ENCODE results near the gene STRN. TPM values are rescaled to one million over a fixed set of nuclear protein-coding genes. Genes with fewer than 3 reads are reported as not detected.

The STRN gene
- total RNA-seq, 1 experiment from 2014 or later: 4.4 TPM

DNA sequence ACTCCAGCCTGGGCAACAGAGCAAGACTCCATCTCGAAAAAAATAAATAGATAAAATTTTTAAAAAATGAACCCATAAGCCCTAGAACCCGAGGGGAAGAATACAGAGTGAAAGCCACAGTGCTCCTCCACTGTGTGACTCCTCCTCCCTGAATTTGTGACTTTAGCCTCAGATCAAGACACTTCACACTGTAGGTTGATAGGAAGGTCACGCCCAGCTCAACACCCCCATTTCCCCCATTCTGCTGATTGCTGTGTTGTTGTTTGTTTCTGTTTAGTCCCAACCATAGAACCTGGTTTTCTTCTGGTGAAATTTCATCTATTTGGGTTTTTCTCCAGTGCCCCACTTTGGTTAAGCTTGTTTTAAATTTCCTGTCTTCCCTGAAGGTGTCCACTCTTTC, 167.6 kb downstream of the STRN start:
- no peak for DNase-seq (ENCODE audit: low spot score)

DNA sequence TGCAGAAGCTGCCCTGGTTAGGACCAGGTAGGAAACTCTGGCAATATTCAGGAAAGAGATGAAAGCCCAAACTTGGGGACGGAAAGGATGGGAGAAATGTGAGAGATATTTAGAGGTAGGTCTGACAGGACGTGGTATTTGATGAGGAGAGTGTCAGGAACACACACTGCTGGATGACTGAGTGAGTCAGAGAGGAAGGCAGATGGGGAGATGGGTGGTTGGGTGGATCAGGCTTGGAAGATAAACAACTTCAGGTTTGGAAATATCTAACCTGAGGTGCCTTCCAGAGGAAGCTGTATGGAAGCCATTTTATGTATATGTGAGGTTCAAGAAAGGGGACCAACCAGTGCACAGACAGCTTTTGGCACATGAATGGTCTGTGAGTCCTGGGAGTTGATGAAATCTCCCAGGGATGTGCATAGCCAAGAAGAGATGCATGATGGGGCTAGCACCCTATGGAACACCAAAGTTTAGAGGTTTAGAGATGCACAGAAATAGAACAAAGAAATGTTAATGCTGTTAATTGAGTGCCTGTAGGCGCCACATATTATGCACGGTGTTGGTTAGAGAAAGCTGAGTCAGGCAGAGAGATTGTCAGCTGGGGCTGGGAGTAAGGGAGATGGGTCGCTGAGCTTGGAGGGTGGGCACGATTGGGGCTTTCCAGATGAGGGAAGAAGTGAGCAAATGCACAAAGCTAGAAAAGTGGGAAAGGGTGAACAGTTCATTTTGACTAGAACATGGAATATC, 168.8 kb downstream of the STRN start:
- no peak for DNase-seq (ENCODE audit: low spot score)

Small RNA genes within 50 kb of the gene (small RNA-seq; reads per million reads assigned to genes)
- not detected for gene RNU6-577P

Other genes starting within 250 kb of the STRN start
- gene HEATR5B, start 117.8 kb upstream of the STRN start, total RNA-seq (2014; rRNA removed; shearing (Covaris generic)): 8.6 and 10.7 TPM in 2 replicates
- gene GPATCH11, start 118.0 kb upstream of the STRN start, total RNA-seq (2014; rRNA removed; shearing (Covaris generic)): 1.1 and 1.5 TPM in 2 replicates
- gene EIF2AK2, start 190.4 kb upstream of the STRN start, total RNA-seq (2014; rRNA removed; shearing (Covaris generic)): 11.7 and 14.5 TPM in 2 replicates
- gene SULT6B1, start 222.1 kb upstream of the STRN start, total RNA-seq (2014; rRNA removed; shearing (Covaris generic)): not detected in 2 replicates
- 20.1 and 26.7 TPM in 2 replicates for gene CEBPZOS, start 230.0 kb upstream of the STRN start, total RNA-seq (2014; rRNA removed; shearing (Covaris generic))